GM12878 (cell line): ENCODE data around the gene PPP1CA. TPM values are rescaled to one million over a fixed set of nuclear protein-coding genes. Genes with fewer than 3 reads are reported as not detected.

ENCODE experiments used
- CUX1 ChIP-seq: IDR thresholded peaks from 2 replicates; pipeline ENCODE4 v1.6.1; 2012; ENCODE audit warnings: improper control_type of control experiment, low read depth, low read length; ENCODE audit not compliant: insufficient replicate concordance
- FOS ChIP-seq: IDR thresholded peaks from 3 replicates; pipeline ENCODE4 v1.6.1; 2011; ENCODE audit warnings: borderline replicate concordance; ENCODE audit not compliant: insufficient read length; ENCODE audit errors: extremely low read depth
- HDAC6 ChIP-seq: fragments of 200-600 bp; sonication (generic); IDR thresholded peaks from one replicate; pipeline ENCODE4 v1.8.0; 2017; ENCODE audit warnings: antibody characterized with exemption; ENCODE audit not compliant: unreplicated experiment
- IKZF1 ChIP-seq: fragments of 450-650 bp; conservative IDR thresholded peaks from 2 replicates; pipeline ENCODE4 v1.6.1; 2017; ENCODE audit warnings: antibody characterized with exemption, mild to moderate bottlenecking
- MYC ChIP-seq: IDR thresholded peaks from 2 replicates; pipeline ENCODE4 v1.6.1; 2011; ENCODE audit warnings: mild to moderate bottlenecking, low read length, moderate library complexity, inconsistent platforms; ENCODE audit not compliant: insufficient read depth, insufficient replicate concordance, insufficient read length, severe bottlenecking
- NRF1 ChIP-seq: conservative IDR thresholded peaks from 2 replicates; pipeline ENCODE4 v1.6.1; 2011; ENCODE audit warnings: mild to moderate bottlenecking, low read depth, low read length, improper control_type of control experiment
- POU2F2 ChIP-seq: IDR thresholded peaks from 3 replicates; pipeline ENCODE4 v1.6.1; 2011; ENCODE audit warnings: low read depth, mild to moderate bottlenecking, low read length, borderline replicate concordance
- SMAD1 ChIP-seq: fragments of 450-650 bp; IDR thresholded peaks from 2 replicates; pipeline ENCODE4 v1.6.1; 2018; ENCODE audit warnings: mild to moderate bottlenecking, low read depth; ENCODE audit not compliant: partially characterized antibody
- SPI1 ChIP-seq: IDR thresholded peaks from 2 replicates; pipeline ENCODE4 v1.6.1; 2011; ENCODE audit warnings: low read depth, mild to moderate bottlenecking, low read length, moderate library complexity, borderline replicate concordance; ENCODE audit not compliant: insufficient read depth
- SREBF2 ChIP-seq: IDR thresholded peaks from 2 replicates; pipeline ENCODE4 v1.6.1; 2012; ENCODE audit warnings: mild to moderate bottlenecking, low read length
- STAT3 ChIP-seq: IDR thresholded peaks from 2 replicates; pipeline ENCODE4 v1.6.1; 2011; ENCODE audit warnings: low read depth, low read length, improper control_type of control experiment
- TCF12 ChIP-seq: IDR thresholded peaks from 2 replicates; pipeline ENCODE4 v1.6.1; 2011; ENCODE audit warnings: low read depth, mild to moderate bottlenecking, low read length
- ZBTB4 ChIP-seq: fragments of 450-650 bp; formaldehyde crosslinking; IDR thresholded peaks from 2 replicates; pipeline ENCODE4 v1.4.0; 2022; ENCODE audit warnings: mild to moderate bottlenecking, moderate library complexity
- ZNF207 ChIP-seq: fragments of 450-650 bp; IDR thresholded peaks from 2 replicates; pipeline ENCODE4 v1.6.1; 2014; ENCODE audit warnings: antibody characterized with exemption, mild to moderate bottlenecking, borderline replicate concordance
- ZNF592 ChIP-seq: fragments of 450-650 bp; IDR thresholded peaks from 2 replicates; pipeline ENCODE4 v1.6.1; 2017; ENCODE audit warnings: mild to moderate bottlenecking, moderate library complexity
- ZSCAN29 ChIP-seq: fragments of 450-650 bp; IDR thresholded peaks from 2 replicates; pipeline ENCODE4 v1.6.1; 2017; ENCODE audit warnings: mild to moderate bottlenecking, moderate library complexity
- polyA plus RNA-seq, 11 experiments: library from polyadenylated mRNA; depleted of rRNA in 4 of 11; unstranded in 6 of 11; stranded (reverse) in 5 of 11; fragments of >200 nt; fragmentation: Nextera tagmentation in 4 of 11; fragmentation: Illumina TruSeq in 1 of 11; extraction: Ambion mirVana in 4 of 11; extraction: Trizol in 1 of 11; gene quantifications; 1 replicate in 1 of 11; 2 replicates in 10 of 11; pipeline versions ENCODE4 v1.2.1 to v1.2.3, GENCODE V29; 2011 to 2016; ENCODE audit warnings: inconsistent platforms in 2 of 11, missing spikeins in 2 of 11, low read depth in 1 of 11
- total RNA-seq, 4 experiments: library from RNA; depleted of rRNA in 3 of 4; stranded (reverse); fragments of >200 nt in 3 of 4; fragmentation: Illumina TruSeq in 1 of 4; extraction: Trizol in 1 of 4; gene quantifications; 2 replicates each; pipeline versions ENCODE4 v1.2.1 to v1.2.3, GENCODE V29; 2013 to 2021

Gene PPP1CA
- total and polyA plus RNA-seq, 10 of the 15 experiments (the other 5 are each of a cell fraction or from before 2014, with no cell fraction given), result 26.4 to 458 (median 240) TPM

DNA sequence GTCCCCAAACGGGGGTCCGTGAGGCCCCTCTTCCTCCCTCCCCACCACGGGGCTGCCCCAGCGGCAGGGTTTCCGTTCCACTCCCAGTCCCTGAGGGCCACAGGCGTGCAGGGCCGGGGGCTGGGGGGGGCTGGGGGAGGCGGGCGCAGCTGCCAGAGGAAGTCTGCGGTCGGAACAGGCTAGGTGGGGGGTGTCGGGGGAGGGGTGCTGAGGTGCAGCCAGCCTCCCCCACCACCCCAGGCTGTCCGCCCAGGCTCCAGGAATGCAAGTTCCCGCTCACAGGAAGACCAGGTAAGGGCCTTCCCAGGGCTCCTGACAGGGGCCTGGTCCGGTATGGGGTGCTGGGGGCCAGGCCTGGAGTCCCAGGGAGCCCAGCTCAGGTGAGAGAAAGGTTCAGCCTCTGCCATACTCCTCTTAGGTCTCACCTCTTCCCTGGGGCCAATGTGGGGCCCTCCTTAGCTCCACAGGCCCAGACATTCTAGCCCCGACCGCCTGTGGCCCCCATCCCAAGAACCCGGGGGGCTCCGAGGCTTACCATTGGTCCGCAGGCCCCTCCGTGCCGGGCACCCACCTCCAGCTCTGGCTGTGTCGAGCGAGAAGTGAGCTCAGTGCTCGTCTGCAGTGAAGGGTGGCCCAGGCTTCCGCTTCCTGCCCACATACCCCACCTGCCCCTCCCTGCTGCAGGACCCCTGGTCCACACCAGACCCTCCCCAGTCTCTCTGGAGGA, 35.6 kb upstream of the PPP1CA start, which contains the start of gene PTPRCAP (continued):
- TF ChIP-seq SREBF2 (no peak), SMAD1 (peak; percentile 83), MYC (no peak), IKZF1 (peak; percentile 74), POU2F2 (peak; percentile 66; the same call in 1 of the 3 replicates), CUX1 (no peak), STAT3 (no peak), NRF1 (no peak), ZNF207 (peak; percentile 69; the same call in 1 of the 2 replicates), FOS (no peak), SPI1 (peak; percentile 14; the same call in 1 of the 2 replicates), HDAC6 (no peak), TCF12 (0 out of 2 replicates have a peak, but pooled peaks have one; percentile 66), ZNF592 (no peak), ZBTB4 (CRISPR knock-in tag) (no peak), ZSCAN29 (no peak)
